GM21360 (cell line): ENCODE results near the gene RBM47.
A peak's percentile ranks its signal among the peaks of the same experiment; 100 is the strongest.
"Not testable (repeated sequence)": the region's sequence is repeated elsewhere in the genome, so short reads cannot be mapped to it uniquely, and the experiment has no call there.

Experiments
- ATAC-seq: cut with Tn5 transposase; IDR thresholded peaks from one replicate; pipeline ENCODE4 v1.9.1; 2021; ENCODE audit warnings: mild to moderate bottlenecking, moderate library complexity; ENCODE audit not compliant: unreplicated experiment

Gene RBM47

DNA sequence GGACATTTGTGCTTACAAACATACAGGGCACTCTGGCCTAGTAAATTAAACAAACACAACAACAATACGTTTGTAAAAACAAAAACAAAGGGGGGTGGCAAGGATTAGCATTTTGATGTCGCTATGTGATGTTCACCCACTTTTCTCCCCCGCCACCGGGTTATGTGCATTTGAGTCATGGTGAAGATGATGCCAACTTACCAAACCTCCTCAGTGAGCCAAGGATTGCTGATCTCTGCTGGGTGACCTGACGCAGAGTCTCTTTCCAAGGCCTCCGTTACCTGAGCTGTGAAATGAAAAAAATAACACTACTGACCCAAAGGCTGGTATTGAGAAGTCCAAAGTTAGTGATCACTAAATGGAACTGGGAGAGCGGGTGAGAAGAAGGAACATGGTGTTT, 85.4 kb downstream of the RBM47 start:
- ATAC-seq: no peak

DNA sequence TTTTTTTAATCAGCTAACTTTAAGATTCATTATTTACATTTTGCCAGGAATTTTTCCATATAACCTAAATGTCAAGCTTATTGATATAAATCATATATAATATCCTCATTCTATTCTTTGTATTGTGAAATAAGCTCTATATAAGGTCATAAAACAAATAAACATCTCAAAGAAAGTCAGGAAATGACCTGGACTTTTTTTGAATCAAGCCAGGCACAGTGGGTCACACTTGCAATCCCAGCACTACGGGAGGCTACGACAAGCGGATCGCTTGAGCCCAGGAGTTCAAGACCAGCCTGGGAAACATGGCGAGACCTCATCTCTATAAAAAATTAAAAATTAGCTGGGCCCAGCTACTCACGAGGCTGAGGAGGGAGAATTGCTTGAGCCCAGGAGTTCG, 88.9 kb downstream of the RBM47 start:
- ATAC-seq: no peak

DNA sequence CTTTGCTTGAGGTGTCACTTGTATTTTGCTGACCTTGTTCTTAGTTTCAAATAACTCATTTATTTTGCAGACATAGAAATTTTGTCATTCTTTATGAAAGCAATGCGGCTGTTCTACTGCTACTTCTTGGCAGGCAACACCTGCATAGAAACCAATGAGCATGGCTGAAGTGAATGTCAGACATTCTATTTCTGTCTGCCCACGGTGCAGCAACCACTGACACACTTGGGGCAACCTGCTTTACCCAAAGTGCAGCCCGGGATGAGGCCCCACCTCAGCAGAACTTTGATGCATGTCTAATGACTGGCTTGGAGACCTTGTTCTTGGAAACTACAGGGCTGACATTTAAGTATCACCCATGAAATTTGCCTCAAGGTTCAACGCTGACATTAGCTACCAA, 93.6 kb downstream of the RBM47 start:
- no peak for ATAC-seq

DNA sequence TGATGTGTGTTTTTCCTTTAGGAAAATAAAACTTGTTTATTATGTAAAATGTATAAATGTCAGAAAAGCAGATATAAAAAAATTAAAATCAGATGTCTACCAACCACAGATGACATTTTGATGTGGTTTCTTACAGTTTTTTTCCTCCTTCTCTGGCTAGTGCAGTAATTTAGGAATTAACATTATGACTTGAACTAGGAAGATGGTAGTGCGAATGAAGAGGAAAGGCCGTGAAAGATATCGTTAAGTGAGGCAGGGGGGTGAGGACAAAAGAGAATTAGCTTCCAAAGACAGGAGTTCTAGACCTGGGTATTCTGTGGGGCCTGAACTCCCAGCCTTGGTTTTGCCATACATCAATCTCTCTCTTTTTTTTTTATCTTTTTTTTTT, 98.0 kb downstream of the RBM47 start:
- no peak for ATAC-seq

DNA sequence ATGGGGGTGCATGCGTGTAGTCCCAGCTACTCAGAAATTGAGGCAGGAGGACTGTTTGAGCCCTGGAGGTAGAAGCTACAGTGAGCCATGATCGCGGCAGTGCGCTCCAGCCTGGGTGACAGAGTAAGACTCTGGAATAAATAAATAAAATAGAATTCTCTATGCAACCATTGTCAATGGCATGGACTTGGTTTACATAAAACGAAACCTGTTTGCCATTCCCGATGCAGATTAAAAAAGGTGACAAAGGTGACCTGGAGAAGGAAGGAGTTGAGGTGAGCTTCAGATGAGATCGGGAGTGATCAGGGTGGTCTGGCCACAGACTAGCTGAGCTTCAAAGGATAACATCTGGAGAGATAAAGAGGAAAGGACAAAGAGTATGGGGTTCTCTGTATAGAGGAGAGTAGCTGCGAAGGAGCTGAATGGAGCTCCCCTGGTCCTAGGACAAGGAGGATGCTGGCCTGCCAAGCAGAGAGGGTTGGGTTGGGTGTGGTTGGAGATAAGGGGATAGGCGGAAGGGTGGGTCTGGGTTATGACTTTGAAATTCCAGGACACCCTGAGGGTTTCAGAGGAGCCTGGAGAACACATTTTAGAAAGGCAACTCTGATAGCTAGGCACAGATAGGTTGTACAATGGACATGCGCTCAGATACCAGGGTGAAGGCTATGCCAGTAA, 98.6 kb downstream of the RBM47 start:
- no peak for ATAC-seq

DNA sequence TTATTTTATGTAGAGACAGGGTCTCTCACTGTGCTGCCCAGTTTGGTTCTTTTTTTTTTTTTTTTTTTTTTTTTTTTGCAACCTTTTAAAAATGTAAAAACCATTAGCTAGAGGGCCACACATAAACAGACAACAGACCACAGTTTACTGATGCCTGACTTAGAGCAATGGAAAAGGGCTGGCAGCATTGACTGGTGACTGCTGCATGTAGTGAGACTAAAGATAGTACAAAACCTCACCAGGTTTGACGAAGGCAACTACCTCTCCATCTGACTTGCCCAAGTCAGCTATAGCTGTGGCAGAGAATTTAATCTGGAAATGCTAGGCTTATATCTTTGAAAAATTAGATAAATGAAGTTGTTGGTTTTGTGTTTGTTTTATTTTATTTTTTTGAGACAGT, 102.9 kb downstream of the RBM47 start:
- ATAC-seq: no peak

DNA sequence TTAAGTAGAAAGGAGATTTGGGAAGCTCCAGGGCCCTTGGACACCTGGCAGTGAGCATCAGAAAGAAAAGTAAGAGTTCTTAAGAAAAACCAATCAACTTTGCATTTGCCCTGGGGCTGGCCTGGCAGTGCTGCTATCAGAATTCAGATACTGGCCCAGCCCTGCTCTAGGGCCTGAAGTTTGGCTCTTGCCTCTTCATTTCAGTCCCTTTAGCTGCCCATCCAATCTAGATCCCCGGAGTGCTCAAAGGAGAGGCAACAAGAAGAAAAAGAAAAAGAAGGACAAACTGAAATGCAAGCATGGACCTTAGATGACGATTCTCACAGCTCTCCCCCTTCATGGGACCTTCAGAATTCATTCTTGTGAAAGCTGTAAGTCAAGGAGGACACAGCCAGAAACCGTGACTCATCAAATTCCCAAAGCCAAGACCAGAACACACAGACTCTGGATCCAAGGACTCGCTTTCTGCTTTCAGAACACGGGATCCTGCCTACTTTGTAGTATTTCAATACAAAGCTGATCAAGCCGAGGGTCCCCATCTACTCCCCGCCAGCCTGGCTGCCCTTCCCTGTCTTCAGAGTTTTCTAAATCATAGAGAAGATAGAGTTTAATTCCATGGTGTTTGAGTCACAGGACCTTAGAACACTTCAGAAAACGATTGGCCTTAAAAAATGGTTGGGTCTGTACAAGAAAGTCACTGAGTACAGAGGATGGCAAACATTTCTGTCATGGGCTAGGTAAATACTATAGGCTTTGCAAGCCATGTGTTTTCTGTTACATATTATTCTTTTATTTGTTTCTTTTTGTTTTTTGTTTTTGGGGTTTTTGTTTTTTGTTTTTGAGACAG, 103.7 kb downstream of the RBM47 start:
- no peak for ATAC-seq

DNA sequence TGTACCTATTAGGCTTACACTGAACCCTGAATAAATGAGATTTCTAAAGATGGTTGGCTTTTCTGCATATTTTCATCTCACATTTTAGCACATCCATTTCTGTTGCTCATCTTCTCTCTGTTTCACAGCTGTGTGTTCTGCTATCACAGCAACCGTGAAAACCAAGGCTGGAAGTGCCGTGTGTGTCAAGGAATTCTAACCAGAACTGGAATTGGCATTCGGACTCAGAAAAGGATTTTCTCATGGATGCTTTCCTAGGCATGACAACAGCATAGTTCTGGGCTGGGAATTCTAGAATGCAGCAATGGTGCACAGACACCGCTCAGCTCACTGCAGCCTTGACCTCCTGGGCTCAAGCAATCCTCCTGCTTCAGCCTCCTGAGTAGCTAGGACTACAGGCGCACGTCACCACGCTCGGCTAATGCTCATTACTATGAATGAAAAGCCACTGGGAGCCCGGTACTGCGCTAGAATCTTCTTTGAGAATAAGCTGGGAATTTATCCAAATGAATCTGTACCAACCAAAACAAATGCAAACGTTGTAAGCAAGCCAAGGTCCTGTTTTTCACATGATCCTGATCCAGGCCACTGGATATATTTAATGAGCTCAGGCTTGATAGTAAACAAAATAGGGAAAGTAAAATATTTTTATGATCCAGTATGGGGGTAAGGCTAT, 105.2 kb downstream of the RBM47 start:
- ATAC-seq: no peak

DNA sequence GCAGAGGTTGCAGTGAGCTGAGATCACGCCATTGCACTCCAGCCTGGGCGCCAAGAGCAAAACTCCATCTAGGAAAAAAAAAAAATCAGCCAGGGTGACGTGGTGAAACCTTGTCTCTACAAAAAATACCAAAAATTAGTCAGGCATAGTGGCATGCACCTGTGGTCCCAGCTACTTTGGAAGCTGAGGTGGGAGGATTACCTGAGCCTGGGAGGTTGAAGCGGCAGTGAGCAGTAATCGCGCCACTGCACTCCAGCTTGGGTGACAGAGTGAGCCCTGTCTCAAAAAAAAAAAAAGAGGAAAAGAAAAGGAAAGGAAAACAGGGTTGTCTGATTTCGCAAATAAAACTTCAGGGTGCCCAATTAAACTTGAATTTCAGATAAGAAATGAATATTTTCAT, 106.1 kb downstream of the RBM47 start:
- ATAC-seq: no peak

DNA sequence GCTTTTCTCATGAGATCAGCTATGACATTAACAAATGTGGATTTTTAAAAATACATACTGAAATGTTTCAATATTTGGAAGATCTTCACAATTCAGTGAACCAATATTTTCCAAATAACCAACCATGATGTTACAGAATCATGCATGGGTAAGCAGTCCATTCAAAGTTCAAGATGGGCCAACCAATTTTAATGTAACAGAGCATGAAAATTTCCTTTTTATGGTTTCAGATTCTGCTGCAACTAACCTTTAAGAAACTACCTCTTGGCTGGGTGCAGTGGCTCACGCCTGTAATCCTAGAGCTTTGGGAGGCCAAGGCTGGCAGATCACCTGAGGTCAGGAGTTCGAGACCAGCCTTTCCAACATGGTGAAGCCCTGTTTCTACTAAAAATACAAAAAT, 107.7 kb downstream of the RBM47 start:
- no peak for ATAC-seq

DNA sequence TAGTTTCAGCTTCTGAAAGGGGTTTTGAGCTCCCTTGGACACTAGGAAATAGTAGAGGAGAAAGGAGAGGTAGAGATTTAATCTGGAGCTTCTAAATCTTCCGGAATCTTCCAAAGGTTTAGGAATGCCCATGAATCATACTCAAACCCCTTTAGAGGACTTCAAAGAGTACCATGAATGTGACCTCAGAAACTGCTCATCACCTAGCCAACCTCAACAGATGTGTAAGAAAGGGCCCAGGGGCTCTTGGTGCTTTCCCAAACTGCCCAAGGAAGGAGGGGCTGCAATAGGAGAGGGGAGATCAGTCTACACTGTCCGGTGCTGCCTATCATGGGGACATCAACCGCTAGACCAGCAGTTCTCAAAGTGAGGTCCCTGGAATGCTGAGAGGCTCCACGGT, 109.1 kb downstream of the RBM47 start:
- no peak for ATAC-seq

DNA sequence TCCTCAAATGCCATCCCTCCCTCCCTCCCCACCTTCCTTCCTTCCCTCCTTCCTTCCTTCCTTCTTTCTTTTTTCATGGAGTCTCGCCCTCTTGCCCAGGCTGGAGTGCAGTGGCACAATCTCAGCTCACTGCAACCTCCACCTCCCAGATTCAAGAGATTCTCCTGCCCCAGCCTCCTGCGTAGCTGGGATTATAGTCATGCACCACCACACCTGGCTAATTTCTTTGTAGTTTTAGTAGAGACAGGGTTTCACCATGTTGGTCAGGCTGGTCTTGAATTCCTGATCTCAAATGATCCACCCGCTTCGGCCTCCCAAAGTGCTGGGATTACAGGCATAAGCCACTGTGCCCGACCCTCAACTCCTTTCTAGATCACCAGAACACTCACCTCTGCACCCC, 112.6 kb downstream of the RBM47 start:
- not testable (repeated sequence) for ATAC-seq

DNA sequence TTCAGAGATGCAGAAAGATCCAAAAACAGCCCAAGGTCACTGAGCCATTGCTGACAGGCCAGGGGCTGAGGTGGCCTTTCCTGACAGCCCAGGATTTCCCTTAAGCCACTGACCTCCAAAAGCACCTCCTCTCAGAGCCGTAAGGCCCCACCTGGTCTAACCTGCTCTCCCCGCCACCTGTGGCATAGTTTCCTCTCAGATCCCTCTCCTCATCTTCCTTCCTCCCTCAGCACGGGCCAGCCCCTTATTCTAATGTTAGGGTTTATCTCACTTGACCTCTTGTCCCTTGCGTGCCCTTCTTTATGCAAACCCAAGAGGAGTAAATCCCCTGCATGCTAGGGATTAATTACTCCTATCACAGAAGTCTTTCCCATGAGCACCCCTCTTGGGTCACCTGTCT, 113.0 kb downstream of the RBM47 start:
- no peak for ATAC-seq

DNA sequence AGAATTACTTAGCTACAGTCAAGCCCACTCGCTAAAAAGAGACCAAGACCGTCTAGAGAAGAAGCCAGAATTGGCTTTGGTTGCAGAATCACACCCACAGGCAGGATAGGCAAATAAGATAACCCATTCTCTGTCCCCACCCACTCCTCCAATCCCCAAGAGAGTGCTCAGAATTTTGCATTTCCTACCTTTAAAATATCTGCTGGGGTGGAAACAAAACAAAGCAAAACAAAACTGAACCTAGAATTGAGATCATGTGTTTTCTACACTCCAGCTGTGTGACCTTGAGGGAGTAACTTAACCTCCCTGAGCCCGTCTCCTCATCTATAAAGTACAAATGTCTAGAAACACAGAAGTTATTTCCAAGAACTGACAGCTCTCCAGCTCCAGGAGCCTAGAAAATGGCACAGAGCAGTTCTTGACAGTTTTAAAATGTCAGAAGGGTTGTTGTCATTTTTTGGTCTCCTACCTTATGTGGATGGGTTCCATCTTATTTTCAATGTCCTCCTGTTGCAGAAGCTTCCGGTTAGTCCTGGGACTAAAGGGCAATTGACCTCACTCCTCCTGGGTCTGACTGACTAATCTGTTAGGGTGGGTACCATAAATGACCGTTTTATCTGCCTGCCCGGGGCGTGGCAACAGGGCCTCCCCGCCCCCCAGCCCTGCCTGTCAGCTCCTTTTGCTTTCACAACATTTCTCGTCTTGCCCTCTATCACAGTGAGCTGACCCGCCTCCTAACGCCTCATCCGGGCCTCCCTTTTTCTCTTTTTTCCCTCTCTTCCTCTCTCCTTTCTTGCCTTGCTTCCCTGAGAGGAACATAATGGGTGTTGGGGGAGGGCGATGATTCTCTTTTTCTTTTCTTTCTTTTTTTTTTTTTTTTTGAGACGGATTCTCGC, 114.0 kb downstream of the RBM47 start:
- peak; percentile 85 for ATAC-seq

DNA sequence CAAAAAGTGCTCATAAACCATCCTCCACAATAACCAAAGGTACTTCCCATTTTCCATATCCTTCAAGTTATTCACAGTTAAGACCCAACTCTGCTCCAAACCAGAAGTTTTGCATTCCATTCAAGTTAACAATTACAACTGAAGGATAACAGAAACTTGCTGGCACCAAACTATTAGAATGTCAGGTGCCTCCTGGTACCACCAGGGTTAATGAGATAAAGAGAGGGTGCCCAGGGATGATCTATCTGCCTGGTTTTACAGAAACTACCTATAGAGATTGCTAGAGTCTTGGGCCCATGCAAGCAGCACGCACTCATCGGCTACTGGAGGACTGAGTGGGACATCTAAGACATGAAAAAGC, 114.6 kb downstream of the RBM47 start:
- ATAC-seq: no peak

DNA sequence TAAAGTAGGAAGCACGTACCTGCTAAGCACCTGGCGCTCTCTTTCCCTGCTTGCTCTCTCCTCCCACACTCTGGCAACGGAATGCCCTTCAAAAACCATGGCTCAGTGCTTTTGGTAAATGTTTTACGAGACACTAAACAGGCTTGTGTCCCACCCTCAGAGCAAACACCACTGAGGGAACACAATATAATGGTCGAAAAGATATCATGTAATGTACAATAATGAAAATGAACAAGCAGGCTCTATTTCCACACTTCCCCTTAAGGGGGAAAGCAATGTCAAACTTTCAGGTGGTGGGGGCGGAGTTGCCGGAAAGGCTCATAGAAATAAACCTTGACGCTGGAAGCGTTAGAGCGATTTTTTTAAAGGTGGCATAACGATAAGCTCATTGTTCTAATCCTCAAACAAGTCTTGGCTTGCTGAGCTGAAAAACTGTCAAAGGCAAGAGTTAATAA, 115.1 kb downstream of the RBM47 start:
- ATAC-seq: no peak

DNA sequence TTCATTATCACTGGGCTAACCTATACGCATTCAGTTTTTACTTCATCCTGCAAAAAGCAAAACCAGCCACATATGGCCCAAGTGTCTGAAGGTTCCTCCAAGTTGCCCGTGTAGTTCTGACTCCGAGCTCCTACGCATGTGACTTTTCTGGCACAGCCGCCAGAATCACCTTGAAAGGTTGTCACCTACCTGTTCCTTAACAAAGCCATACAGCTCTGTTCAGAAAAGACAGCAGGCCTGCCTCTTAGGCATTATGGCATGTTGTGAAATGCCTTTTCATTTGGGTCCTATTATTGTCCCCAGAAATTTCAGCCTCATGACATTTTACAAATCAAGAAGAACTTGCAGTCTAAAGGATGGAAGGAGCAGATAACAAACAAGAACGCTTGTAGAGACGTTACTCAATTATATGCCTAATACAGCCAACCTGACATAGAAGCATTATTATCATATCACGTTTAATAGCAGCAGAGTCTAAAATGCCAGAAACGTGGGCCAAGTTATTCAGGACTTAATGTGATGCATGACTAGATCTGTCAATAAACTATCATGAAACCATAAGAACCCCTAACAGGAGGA, 118.5 kb downstream of the RBM47 start:
- ATAC-seq: no peak

DNA sequence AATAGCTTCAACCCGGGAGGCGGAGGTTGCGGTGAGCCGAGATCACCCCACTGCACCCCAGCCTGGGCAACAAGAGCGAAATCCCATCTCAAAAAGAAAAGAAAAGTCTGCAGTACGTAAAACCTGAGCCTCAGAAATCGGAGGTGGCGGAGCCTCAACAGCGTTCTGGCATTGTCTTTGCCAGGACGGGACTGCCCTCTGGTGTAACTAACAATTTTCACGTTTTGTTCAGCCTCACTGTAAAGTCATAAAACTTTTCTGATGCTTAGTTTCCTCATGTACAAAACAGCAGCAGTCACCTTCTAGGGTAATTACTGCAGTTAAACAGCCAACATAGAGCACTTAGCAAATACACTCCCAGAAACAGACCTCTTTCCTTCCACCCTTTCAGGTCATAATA, 121.7 kb downstream of the RBM47 start:
- ATAC-seq: no peak

DNA sequence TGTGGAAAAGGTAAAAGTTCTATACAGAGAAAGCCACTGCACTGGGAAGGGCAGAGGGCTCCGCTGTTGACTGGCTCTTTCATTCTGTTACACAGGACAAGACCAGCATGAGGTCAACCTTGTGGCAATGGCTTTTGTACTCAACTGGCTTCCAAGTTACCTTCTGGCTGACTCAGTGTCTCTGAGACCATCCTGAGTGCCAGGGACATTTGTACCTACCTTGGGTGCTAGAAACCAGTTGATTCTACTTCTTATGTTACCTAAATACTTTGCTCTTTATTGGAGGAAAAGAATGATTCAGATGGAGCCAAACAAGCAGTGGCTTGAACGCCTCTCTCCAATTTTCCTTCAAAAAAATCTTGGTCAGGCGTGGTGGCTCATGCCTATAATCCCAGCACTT, 123.2 kb downstream of the RBM47 start:
- ATAC-seq: no peak

DNA sequence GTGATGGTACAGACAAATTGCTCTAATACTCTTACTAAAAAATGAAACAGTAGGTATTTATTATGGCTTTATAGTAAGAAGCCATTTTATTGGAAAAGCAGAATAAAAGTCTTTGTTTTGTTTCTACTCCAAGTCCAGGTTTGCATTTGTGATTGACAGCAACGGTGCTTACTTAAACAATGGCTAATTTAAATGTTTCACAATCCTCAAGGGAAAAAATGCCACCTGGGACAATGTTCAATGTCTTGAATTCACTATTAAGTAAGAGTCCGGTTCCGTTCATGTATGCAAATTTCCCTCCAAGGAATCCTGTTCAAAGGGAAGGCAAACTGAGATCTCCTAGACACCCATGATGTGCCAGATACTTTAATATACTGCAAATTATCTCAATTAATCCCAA, 123.6 kb downstream of the RBM47 start:
- ATAC-seq: no peak

DNA sequence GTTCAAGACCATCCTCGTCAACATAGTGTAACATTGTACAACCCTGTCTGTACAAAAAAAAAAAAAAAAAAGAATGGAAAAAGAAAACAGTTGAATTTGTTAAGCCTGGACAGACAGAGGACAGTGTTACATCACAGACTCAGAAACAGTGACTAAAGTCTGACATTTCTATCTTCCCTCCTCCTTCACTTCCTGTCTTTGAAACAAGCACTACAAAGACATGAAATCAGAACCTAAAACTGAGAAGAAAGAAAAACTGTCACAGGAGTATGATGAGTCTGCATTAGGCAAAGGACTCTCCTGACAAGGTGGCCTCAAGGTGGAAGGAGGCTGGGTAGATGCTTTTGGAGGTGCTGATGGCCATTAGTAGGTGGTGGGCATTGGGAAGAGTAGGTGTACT, 126.7 kb downstream of the RBM47 start:
- no peak for ATAC-seq
